Fibroblast of lung (primary cell): ENCODE measurements around the gene SORBS1. TPM values are rescaled to one million over a fixed set of nuclear protein-coding genes. Genes with fewer than 3 reads are reported as not detected.

Source experiments
- DNase-seq, 2 donors: peaks; one replicate each; pipeline versions ENCODE4 v3.0.0 to v3.0.0-alpha.2; 2010; ENCODE audit warnings: low read depth in 2 of 2
- H2AFZ ChIP-seq: 2 replicates; pipeline ENCODE4 v1.5.1; 2012; ENCODE audit warnings: low read length, control low read depth, inconsistent platforms
- H3K27ac ChIP-seq: 2 replicates; pipeline ENCODE4 v1.5.1; 2011; ENCODE audit warnings: low read length, control low read depth; ENCODE audit not compliant: insufficient read depth
- H3K27me3 ChIP-seq: 2 replicates; pipeline ENCODE4 v1.5.1; 2011; ENCODE audit warnings: mild to moderate bottlenecking, low read length; ENCODE audit not compliant: control insufficient read depth, insufficient read depth
- H3K36me3 ChIP-seq: 2 replicates; pipeline ENCODE4 v1.5.1; 2011; ENCODE audit warnings: low read length; ENCODE audit not compliant: control insufficient read depth, insufficient read depth
- H3K4me1 ChIP-seq: 2 replicates; pipeline ENCODE4 v1.5.1; 2011; ENCODE audit warnings: low read length; ENCODE audit not compliant: control insufficient read depth, insufficient read depth; ENCODE audit errors: extremely low read depth
- H3K4me2 ChIP-seq: 2 replicates; pipeline ENCODE4 v1.5.1; 2011; ENCODE audit warnings: low read length, control low read depth; ENCODE audit not compliant: insufficient read depth; ENCODE audit errors: extremely low read depth
- H3K4me3 ChIP-seq, 4 experiments: fragments of 200-600 bp in 1 of 4; sonication (generic) in 1 of 4; replicated peaks in 1 of 4; 2 replicates each; pipeline ENCODE4 v1.5.1; 2011 to 2016; ENCODE audit warnings: low read length in 4 of 4, low read depth in 3 of 4, mild to moderate bottlenecking in 3 of 4, control low read depth in 2 of 4, inconsistent platforms in 1 of 4, mixed read lengths in 1 of 4; ENCODE audit not compliant: insufficient read depth in 1 of 4; ENCODE audit errors: control extremely low read depth in 1 of 4
- H3K79me2 ChIP-seq: 2 replicates; pipeline ENCODE4 v1.5.1; 2012; ENCODE audit warnings: mild to moderate bottlenecking, low read length, inconsistent platforms; ENCODE audit not compliant: control insufficient read depth, insufficient read depth
- H3K9ac ChIP-seq: 2 replicates; pipeline ENCODE4 v1.5.1; 2011; ENCODE audit warnings: mild to moderate bottlenecking, low read length, control low read depth; ENCODE audit not compliant: insufficient read depth
- H3K9me3 ChIP-seq: 2 replicates; pipeline ENCODE4 v1.5.1; 2012; ENCODE audit warnings: low read depth, low read length; ENCODE audit not compliant: control insufficient read depth, insufficient read depth
- H4K20me1 ChIP-seq: 2 replicates; pipeline ENCODE4 v1.5.1; 2011; ENCODE audit warnings: low read length; ENCODE audit not compliant: control insufficient read depth, insufficient read depth; ENCODE audit errors: extremely low read depth
- EZH2 ChIP-seq: IDR thresholded peaks from 2 replicates; pipeline ENCODE4 v1.5.1; 2012; ENCODE audit warnings: low read length, control low read depth, mild to moderate bottlenecking; ENCODE audit errors: missing control alignments
- polyA plus RNA-seq, 2 donors: library from polyadenylated mRNA; depleted of rRNA in 1 of 2; stranded (reverse) in 1 of 2; unstranded in 1 of 2; fragments of >200 nt; gene quantifications; 2 replicates each; pipeline ENCODE4 v1.2.1, GENCODE V29; 2011 to 2012; ENCODE audit warnings: missing spikeins in 1 of 2
- total RNA-seq: library from RNA; depleted of rRNA; stranded (reverse); fragments of >200 nt; gene quantifications from 2 replicates; pipeline ENCODE4 v1.2.1, GENCODE V29; 2014
- TF ChIP-seq, protein P1 (sequence below), 2 donors: IDR thresholded peaks in 1 of 2; conservative IDR thresholded peaks in 1 of 2; 1 replicate in 1 of 2; 2 replicates in 1 of 2; pipeline ENCODE4 v1.5.1; 2011 to 2012; ENCODE audit warnings: low read length in 2 of 2, control low read depth in 1 of 2, inconsistent platforms in 1 of 2, low read depth in 1 of 2, mild to moderate bottlenecking in 1 of 2

Gene SORBS1
- total and polyA plus RNA-seq, 2 donors (not counting 1 experiment from before 2014, with no cell fraction given): 0.33 to 0.50 TPM

DNA sequence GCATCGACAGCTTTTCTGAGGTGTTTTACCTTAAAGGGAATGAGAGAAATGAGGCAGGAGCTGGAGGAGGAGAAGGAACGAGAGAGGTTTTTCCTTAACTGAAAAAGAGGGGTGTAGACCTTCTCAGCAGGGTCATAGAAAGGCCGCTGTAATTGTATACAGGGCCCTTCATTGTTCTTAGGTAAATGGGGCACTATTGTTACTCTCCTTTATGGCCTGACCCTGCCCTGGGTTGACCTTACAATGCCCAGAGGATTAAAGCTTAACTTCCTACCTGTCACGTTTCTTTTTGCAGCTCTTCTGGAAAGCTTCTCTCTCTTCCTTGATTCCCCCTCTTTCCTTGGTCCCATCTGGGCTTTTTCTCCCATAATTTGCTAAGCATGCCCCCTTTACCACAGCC, 256.7 kb downstream of the SORBS1 start:
- Histone ChIP-seq H3K4me3 (no peak overlapping the region), H3K79me2 (no peaks in the 10 kb centered on the region), H3K27ac (no peak overlapping the region), H3K4me1 (peaks cover 8% of the 10 kb centered on the region), H4K20me1 (no peaks in the 10 kb centered on the region), H3K36me3 (no peaks in the 10 kb centered on the region), H3K9ac (no peak overlapping the region), H3K9me3 (no peaks in the 10 kb centered on the region), H3K27me3 (no peaks in the 10 kb centered on the region), H2AFZ (no peak overlapping the region), H3K4me2 (no peak overlapping the region)
- TF ChIP-seq EZH2: no peak
- TF ChIP-seq, protein P1, sequence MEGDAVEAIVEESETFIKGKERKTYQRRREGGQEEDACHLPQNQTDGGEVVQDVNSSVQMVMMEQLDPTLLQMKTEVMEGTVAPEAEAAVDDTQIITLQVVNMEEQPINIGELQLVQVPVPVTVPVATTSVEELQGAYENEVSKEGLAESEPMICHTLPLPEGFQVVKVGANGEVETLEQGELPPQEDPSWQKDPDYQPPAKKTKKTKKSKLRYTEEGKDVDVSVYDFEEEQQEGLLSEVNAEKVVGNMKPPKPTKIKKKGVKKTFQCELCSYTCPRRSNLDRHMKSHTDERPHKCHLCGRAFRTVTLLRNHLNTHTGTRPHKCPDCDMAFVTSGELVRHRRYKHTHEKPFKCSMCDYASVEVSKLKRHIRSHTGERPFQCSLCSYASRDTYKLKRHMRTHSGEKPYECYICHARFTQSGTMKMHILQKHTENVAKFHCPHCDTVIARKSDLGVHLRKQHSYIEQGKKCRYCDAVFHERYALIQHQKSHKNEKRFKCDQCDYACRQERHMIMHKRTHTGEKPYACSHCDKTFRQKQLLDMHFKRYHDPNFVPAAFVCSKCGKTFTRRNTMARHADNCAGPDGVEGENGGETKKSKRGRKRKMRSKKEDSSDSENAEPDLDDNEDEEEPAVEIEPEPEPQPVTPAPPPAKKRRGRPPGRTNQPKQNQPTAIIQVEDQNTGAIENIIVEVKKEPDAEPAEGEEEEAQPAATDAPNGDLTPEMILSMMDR (conservative IDR thresholded peaks at IDR 0.05 in 1 of 2, IDR thresholded peaks at IDR 0.05 in 1 of 2; ENCODE audit: low read depth in 1 of 2, low read length in 2 of 2): no peak
- no peak for DNase-seq

DNA sequence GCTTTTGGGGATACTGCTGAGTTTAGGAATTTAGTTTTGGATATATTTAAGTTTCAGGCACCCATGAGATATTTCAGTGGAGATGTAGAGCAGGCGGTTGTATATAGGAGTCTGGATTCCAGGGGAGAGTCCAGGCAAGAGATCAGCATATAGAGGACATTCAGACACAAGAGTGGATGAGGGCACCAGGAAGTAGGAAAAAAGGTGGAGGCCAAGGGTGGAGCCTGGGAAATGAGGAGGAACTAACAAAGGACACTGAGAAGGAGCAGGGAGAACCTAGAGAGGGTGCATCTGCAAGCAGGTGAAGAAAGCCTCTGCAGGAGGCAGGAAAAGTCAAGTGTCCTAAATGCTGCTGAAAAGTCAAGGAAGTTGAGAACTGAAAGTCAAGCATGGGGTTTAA, 257.2 kb downstream of the SORBS1 start:
- Histone ChIP-seq H2AFZ (no peak overlapping the region), H3K9ac (no peak overlapping the region), H3K27ac (no peak overlapping the region), H3K4me3 (no peak overlapping the region), H3K79me2 (no peaks in the 10 kb centered on the region), H3K4me1 (peaks cover 6% of the 10 kb centered on the region), H3K9me3 (no peaks in the 10 kb centered on the region), H4K20me1 (no peaks in the 10 kb centered on the region), H3K36me3 (no peaks in the 10 kb centered on the region), H3K27me3 (no peaks in the 10 kb centered on the region), H3K4me2 (no peak overlapping the region)
- no peak for DNase-seq
- no peak for TF ChIP-seq EZH2

DNA sequence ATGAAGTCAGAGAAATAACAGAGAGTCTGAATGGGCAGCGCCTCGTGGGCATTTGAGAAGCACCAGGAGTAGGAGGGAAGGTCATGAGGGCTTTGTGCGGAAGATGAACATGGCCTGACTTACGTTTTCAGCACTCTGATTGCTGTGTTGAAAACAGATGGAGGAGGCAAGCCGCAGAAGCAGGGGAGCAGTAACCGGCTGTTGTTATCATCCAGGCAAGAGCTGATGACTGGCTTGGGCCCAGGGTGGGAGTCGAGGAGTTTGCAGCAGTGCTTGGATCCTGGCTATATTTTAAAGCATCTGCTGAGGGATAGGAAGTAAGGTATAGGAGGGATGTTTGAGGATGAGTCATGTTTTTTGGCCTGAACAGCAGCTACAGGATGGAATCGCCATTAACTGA, 257.6 kb downstream of the SORBS1 start:
- DNase-seq: peak in 1 of 2 donors; percentile 49
- H3K4me1 ChIP-seq: peaks cover 6% of the 10 kb centered on the region
- no peak overlapping the region for H3K27ac ChIP-seq
- no peak overlapping the region for H3K4me2 ChIP-seq
- H3K4me3 ChIP-seq: no peak overlapping the region
- TF ChIP-seq, protein P1 (conservative IDR thresholded peaks at IDR 0.05 in 1 of 2, IDR thresholded peaks at IDR 0.05 in 1 of 2; ENCODE audit: low read depth in 1 of 2, low read length in 2 of 2): no peak
- no peak for TF ChIP-seq EZH2
- no peaks in the 10 kb centered on the region for H3K36me3 ChIP-seq
- no peaks in the 10 kb centered on the region for H3K27me3 ChIP-seq
- H2AFZ ChIP-seq: no peak overlapping the region
- H3K9me3 ChIP-seq: no peaks in the 10 kb centered on the region
- H3K79me2 ChIP-seq: no peaks in the 10 kb centered on the region
- no peak overlapping the region for H3K9ac ChIP-seq
- H4K20me1 ChIP-seq: no peaks in the 10 kb centered on the region
